ENCODE results near the gene SPR. TPM values are rescaled to one million over a fixed set of nuclear protein-coding genes. Genes with fewer than 3 reads are reported as not detected.

The SPR gene
- total RNA-seq, result 10 to 100 TPM in 3 of 4 donors, 1 to 10 TPM in 1; 8.0 to 20.3 (median 15.0) TPM

DNA sequence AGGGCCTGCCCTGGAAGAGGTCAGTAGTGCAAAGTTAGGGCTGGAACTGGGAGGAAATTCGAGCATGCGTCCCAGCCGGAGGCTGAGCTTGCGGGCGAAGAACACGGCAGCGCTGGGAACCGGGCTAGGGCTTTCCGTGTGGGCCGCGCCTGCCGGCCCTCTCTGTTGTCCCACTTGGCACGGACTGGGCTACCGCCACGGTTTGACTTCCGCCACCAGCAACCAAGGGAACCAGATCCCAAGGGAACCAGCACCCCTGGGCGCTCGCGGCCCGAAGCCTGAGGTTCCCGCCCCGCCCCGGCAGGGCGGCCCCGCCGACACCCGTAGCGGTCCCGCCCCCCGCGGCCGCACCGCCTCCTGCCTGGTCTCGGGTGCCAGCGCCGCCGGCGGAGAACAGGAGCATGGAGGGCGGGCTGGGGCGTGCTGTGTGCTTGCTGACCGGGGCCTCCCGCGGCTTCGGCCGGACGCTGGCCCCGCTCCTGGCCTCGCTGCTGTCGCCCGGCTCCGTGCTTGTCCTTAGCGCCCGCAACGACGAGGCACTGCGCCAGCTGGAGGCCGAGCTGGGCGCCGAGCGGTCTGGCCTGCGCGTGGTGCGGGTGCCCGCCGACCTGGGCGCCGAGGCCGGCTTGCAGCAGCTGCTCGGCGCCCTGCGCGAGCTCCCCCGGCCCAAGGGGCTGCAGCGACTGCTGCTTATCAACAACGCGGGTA, at the start of gene SPR:
Gene SPR (plus strand): TSS at position 377 of the 708 bp plus-strand sequence. CDS start 25 bp downstream, at position 402.
- intact Hi-C loops (cut with DNase I; ENCODE audit: low total_unique reads), result no loop called here
- TF ChIP-seq, protein P1, sequence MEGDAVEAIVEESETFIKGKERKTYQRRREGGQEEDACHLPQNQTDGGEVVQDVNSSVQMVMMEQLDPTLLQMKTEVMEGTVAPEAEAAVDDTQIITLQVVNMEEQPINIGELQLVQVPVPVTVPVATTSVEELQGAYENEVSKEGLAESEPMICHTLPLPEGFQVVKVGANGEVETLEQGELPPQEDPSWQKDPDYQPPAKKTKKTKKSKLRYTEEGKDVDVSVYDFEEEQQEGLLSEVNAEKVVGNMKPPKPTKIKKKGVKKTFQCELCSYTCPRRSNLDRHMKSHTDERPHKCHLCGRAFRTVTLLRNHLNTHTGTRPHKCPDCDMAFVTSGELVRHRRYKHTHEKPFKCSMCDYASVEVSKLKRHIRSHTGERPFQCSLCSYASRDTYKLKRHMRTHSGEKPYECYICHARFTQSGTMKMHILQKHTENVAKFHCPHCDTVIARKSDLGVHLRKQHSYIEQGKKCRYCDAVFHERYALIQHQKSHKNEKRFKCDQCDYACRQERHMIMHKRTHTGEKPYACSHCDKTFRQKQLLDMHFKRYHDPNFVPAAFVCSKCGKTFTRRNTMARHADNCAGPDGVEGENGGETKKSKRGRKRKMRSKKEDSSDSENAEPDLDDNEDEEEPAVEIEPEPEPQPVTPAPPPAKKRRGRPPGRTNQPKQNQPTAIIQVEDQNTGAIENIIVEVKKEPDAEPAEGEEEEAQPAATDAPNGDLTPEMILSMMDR (IDR thresholded peaks at IDR 0.05), result no peak
- TF ChIP-seq POLR2A (IDR thresholded peaks at IDR 0.05), result no peak
- DNase-seq (ENCODE audit: low spot score in 2 of 2), result peak; percentile 41 to 95
- WGBS, 2 donors, result 0 to 3% methylated on average over 6 to 47 of the region's 76 CpGs
- H3K4me3 ChIP-seq (ENCODE audit: low read depth, poor library complexity, severe bottlenecking), result peak within 1 kb of the TSS; percentile 59

- no peak for TF ChIP-seq POLR2A (IDR thresholded peaks at IDR 0.05)
- TF ChIP-seq, protein P1 (IDR thresholded peaks at IDR 0.05), result no peak
- no peak overlapping the region for H3K4me3 ChIP-seq (ENCODE audit: low read depth, poor library complexity, severe bottlenecking)
- DNase-seq (ENCODE audit: low spot score in 2 of 2), result no peak
- intact Hi-C loops (cut with DNase I; ENCODE audit: low total_unique reads), result no loop called here
- WGBS, 2 donors, result 92% methylated on average over 2 of the region's 2 CpGs
These were observed 47.1 kb upstream of the SPR start for GRCh38 chr2:72840066-72840465.

- intact Hi-C loops (cut with DNase I; ENCODE audit: low total_unique reads), result no loop called here
- 63 to 65% methylated on average over 3 of the region's 3 CpGs for WGBS, 2 donors
- no peak overlapping the region for H3K4me3 ChIP-seq (ENCODE audit: low read depth, poor library complexity, severe bottlenecking)
- no peak for DNase-seq (ENCODE audit: low spot score in 2 of 2)
- TF ChIP-seq, protein P1 (IDR thresholded peaks at IDR 0.05), result no peak
- no peak for TF ChIP-seq POLR2A (IDR thresholded peaks at IDR 0.05)
These were observed 45.6 kb upstream of the SPR start for GRCh38 chr2:72841462-72842125.

DNA sequence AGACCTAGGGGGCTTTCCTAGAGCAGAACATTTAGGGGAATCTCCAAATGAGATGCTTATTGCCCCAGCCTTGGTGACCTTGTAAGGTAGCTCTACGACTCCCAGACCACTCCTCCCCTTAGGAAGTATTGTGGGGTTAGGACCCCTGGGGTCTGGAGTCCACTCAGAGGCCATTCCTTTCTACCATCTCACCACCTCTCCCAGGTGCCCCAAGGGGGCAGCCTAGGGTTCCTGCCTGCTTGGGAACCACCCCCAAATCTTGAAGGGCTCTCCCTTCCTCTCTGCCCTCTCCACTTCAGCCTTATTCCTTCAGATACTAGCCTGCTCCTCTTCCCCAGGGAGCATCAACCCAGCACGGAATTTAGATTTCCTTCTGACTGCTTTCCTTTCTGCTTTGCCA, 43.9 kb upstream of the SPR start:
- WGBS, 2 donors, result 59 to 75% methylated on average over 2 of the region's 2 CpGs
- intact Hi-C loops (cut with DNase I; ENCODE audit: low total_unique reads), result no loop called here
- no peak overlapping the region for H3K4me3 ChIP-seq (ENCODE audit: low read depth, poor library complexity, severe bottlenecking)
- TF ChIP-seq, protein P1 (IDR thresholded peaks at IDR 0.05), result no peak
- DNase-seq (ENCODE audit: low spot score in 2 of 2), result no peak

DNA sequence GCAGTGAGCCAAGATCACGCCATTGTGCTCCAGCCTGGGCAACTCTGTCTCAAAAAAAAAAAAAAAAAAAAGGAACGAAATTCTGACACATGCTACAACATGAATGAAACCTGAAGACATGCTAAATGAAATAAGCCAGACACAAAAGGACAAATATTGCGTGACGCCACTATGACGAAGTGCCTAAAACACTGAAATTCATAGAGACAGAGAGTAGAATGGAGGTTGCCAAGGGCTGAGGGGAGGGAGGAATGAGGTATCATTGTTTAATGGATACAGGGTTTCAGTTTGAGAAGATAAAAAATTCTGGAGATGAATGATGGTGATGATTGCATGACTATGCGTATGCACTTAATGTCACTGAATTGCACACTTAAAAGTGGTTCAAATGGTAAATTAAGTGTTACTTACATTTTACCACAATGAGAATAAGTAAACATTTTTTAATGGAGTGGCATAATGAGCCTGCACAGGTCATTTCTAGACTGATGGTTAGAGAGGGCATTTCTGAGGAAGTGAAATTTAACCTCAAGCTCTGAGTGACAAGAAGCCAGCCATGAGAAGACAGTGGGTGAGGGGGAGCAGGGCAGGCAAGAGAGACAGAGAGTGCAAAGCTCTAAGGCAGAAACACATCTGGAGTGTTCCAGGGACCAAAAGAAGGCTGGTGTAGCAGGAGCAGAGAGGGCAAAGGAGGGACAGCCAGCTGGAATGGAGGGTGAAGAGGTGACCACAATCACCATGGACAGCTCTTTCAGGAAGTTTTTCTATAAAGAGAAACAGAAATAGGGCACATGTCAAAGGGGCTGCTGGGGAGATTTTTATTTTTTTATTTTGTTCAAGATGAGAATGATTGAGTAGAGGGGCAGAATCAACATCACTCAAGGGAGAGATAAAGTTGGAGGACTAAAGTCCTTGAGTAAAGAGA, 40.8 kb upstream of the SPR start:
- intact Hi-C loops (cut with DNase I; ENCODE audit: low total_unique reads), result no loop called here
- 65 to 66% methylated on average over 6 of the region's 6 CpGs for WGBS, 2 donors
- TF ChIP-seq POLR2A (IDR thresholded peaks at IDR 0.05), result no peak
- TF ChIP-seq, protein P1 (IDR thresholded peaks at IDR 0.05), result no peak
- no peak for DNase-seq (ENCODE audit: low spot score in 2 of 2)
- H3K4me3 ChIP-seq (ENCODE audit: low read depth, poor library complexity, severe bottlenecking), result no peak overlapping the region
